Astrocyte (in vitro differentiated cells and primary cell): ENCODE data around the gene KLB.

Experiments
- CTCF ChIP-seq: IDR thresholded peaks from 2 replicates; pipeline ENCODE4 v1.5.1; 2011; ENCODE audit warnings: low read depth, mild to moderate bottlenecking, inconsistent platforms, low read length, moderate library complexity; ENCODE audit not compliant: insufficient read depth
- EZH2 ChIP-seq: IDR thresholded peaks from 2 replicates; pipeline ENCODE4 v1.6.1; 2012; ENCODE audit warnings: mild to moderate bottlenecking, low read length, inconsistent platforms; ENCODE audit not compliant: insufficient read depth

GRCh38 chr4:39490322-39490721 is 83.6 kb downstream of the KLB start:
- TF ChIP-seq CTCF (no peak), EZH2 (no peak)
